ENCODE measurements around the gene INPP4A.

INPP4A gene

GRCh38 chr2:98461498-98462049, 16.9 kb downstream of the INPP4A start:
- no peak for DNase-seq

- no peak for DNase-seq
Observed at GRCh38 chr2:98463081-98463481, 18.4 kb downstream of the INPP4A start.

DNA sequence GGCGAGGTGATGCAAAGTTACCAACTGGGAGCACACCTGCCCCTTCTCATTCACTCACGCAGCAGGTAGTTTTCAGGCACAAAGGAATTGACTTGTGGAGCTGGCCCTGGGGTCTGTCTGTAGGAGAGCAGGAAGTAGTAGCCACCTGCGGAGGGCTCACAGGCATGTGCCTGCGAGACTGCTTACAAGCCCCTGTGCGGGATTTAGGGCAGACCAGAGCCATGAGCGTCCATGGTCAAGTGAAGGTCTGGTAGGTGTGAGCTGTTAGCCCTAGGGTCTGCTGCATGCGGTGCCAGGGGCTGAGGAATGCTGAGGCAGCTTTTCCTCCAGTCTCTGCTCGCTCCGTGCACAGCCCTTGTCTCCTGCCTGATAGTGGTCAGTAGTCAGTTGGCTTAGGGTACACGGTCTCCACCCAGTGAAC, 18.9 kb downstream of the INPP4A start:
- no peak for DNase-seq

DNA sequence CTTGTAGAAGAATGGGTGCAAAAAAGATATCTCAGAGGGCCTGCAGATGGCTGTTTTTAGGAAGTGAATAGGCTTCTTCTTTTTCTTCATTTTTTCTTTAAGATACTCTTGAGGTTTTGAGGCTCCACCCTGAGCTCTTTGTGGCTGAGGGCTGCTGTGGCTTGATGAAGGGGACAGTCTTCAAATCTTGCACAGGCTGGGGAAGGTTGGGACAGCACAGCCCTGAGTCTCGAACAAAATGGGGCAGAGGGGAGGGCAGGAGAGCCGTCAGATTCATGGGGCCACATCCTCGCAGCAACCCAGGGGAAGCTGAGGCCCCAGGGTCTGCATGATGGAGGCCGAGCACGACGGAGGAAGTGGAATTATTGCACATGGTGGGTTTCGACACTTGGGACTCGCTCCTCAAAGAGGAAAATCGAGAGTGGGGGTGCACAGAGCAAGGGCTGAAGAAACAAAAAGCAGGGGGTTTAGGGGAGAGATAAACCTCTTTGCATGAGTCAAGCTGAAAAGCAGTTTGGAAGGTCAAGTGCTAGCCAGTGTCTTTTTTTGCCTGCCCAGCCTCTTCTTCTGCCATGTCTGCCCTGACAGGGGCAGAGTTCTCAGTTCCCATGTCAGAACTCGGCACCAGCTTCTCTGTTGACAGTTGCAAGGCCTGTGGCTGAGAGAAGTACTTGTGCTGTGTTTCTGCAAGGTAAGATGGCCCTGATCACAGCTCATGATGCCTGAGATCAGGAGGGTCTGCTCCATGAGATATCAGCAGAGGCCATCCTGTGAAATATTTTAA, 19.5 kb downstream of the INPP4A start:
- no peak for DNase-seq

- DNase-seq = no peak
Observed at GRCh38 chr2:98464772-98465310, 20.2 kb downstream of the INPP4A start.

DNA sequence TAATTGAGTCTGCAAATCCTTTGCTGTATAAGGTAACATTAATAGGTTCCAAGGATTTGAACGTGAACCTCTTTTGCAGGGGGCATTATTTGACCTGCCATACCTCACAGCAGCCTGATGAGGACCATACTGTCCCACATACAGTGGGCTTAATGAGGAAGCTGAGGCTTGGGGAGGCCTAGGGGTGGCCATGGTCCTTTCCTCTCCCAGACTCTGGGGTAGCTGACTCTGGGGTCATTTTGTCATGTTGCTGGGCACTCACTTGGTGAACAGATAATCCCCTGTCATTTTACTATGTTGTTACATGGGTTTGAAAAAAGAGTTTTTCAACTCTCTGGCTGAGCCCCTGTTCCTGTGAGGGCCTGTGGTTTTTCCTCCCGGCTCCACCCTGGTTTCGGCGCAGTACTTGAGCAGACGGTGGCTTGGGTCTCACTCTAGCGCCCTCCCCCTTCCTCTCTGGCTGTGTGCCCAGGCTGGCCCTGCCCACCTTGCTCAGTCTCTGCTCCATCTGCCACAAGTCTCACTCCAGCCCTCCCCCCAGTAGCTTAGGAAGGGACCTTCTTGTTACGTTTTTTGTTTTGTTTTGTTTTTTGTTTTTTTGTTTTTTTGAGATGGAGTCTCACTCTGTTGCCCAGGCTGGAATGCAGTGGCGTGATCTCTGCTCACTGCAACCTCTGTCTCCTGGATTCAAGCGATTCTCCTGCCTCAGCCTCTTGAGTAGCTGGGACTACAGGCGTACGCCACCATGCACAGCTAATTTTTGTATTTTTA, 21.0 kb downstream of the INPP4A start:
- peak; percentile 60 for DNase-seq

- no peak for DNase-seq
Observed at GRCh38 chr2:98467082-98467536, 22.5 kb downstream of the INPP4A start.

- no peak for DNase-seq
Observed at GRCh38 chr2:98467652-98468051, 23.0 kb downstream of the INPP4A start.

DNA sequence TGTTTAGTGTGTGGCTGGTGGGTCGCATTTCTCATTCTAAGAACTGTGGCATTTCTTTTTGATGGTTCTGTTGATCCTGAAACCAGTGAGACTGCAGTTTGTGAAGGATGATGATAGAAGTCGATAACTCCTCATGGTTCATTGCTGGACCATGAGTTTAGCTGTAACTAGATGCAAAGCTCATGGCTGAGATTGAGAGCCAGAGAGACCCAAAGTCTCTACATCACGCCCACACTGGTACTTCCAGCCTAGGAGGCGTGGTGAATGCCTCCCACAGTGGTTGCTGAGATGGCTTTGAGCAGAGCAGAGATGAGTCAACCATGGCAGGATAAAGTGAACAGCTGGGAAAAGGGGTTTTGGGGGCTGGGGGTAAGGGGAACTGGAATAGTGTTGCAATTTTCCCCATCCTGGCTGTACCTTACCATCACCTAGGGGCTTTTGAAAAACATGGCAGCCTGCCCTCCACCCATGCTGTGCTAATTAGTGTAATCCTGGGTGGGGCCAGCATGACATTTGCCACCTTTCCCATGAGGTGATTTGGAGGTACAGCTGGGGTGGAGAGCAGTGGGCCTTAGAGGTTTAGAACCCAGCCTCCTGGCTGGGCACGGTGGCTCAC, 24.1 kb downstream of the INPP4A start:
- peak; percentile 52 for DNase-seq

GRCh38 chr2:98469862-98470544, 25.3 kb downstream of the INPP4A start:
- no peak for DNase-seq

GRCh38 chr2:98470851-98471255, 26.2 kb downstream of the INPP4A start:
- DNase-seq = no peak

DNA sequence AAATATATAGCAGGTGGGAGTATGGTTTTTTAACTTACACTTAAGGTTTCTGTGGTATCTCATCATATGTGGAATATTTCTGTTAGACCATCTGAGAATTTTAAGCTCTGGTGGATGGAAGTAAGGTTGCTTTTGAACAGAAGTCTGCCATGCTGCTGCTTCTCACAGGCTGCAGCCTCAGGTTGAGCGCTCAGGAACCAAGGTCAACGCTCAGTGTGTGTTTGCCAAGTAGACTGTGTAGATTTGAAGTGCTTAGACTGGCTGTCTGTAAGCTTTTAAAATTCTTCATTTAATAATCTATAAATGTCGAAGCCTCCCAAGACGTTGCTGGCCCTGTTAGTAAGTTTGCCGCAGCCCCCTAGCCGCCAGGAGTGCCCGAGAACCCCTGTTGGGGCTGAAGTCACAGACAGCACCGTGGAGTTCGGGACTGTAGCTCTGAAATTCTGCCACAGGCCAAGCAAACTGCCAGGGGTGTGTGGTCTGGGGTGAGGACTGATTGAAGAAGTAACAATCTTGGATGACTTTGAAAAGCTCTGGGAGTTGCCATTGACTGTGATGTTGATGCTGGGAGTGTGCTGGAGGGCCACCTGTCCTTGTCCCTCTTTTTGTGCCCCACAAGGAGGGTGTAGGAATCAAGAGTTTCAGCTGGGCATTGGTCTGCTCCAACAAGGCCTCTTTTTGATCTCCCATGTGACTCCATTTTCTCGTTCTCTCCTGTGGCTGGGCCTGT, 26.9 kb downstream of the INPP4A start:
- no peak for DNase-seq

- no peak for DNase-seq
Observed at GRCh38 chr2:98472132-98472650, 27.5 kb downstream of the INPP4A start.

DNA sequence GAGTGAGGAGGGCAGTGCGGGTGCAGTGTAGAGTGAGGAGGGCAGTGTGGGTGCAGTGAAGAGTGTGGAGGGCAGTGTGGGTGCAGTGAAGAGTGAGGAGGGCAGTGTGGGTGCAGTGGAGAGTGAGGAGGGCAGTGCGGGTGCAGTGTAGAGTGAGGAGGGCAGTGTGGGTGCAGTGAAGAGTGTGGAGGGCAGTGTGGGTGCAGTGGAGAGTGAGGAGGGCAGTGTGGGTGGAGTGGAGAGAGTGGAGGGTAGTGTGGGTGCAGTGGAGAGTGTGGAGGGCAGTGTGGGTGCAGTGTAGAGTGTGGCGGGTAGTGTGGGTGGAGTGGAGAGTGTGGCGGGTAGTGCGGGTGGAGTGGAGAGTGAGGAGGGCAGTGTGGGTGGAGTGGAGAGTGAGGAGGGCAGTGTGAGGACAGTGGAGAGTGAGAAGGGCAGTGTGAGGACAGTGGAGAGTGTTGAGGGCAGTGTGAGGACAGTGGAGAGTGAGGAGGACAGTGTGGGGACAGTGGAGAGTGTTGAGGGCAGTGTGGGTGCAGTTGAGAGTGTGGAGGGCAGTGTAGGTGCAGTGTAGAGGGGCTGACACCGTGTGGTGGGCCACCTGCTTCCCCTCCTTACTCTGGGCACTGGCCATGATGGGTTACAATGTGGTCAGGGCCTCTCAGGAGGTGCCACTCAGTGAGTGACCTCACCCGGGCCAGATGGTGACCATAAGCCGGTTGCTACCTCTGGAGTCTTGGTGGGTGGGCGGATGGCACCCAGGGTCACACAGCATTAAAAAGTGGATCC, 28.5 kb downstream of the INPP4A start:
- DNase-seq = no peak

DNA sequence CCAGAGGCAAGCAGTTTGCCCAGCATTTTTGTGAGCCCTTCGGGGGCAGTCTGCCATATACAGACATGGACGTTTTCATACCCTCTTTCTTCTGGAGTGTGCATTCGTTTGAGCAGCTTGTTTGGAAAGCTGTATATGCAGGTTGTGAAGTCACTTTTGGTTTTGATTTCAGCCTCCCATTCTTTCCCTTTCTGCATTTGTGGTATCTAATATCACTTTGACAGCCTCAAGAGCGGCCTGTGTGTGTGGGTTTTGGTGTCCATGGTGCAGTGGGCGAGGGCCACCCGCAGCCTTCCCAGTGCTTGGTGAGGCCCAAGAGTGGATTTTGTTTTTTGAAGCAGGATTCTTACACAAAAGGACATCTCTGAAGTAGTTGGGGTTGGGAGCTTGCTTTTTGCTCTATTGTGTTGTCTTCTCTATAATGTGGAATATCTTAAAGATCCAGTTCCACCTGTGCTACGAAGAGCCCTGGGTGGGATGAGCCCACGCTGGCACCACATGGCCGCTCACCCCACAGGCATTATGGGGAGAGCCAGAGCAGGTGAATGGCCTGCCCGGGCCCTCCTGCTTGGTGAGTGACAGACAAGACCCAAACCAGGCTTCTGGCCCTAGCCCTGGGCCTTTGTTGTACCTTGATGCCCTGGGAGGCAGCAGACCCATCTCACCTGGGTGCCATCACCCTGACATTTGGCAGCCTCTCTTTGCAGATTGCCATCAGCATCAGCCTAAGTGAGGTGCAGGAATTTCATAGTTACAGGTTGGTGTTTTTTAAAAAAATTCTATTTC, 29.5 kb downstream of the INPP4A start:
- no peak for DNase-seq

GRCh38 chr2:98474979-98475632, 30.4 kb downstream of the INPP4A start:
- DNase-seq = no peak

- no peak for DNase-seq
Observed at GRCh38 chr2:98476192-98476868, 31.7 kb downstream of the INPP4A start.

DNA sequence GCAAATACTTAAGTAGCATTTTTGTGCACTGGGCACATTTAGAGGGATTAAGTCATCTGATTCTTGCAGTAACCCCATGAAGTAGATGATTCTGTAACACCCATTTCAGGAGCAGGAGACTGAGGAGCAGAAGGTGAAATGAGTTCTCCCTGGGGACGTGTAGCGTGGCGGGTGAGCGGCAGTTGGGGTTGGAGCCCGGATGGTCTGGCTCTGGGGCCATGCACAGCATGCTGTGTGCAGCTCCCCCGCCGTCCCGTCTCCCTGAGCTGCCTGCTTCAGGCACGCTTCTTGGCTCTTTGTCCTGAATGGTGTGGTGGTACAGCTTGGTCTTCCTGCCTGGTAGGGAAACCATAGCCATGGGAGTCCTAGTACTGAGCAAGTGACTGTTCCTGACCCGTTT, 32.4 kb downstream of the INPP4A start:
- no peak for DNase-seq

DNA sequence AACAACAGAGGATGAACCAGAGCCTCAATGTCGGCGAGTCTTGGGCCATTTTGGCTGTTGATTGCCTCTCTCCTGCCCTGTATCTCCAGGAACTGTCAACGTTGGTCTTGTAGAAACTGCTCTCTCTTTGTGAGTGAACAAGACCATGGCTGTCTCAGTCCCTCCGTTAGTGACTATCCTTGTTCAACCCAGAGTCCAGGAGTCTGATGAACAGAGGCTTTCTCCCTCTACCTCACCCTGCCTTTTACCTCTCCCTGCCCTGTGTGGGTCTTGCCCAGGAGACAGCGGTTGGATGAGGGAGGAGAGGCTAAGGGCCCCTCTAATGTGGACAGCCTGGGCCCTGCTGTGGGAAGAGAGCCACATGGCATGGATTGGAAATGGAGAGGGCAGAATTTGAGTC, 32.8 kb downstream of the INPP4A start:
- no peak for DNase-seq

Measured in stimulated activated CD4-positive, alpha-beta T cell treated with anti-CD3 and anti-CD28 coated beads, Interleukin-4, amount 100 ng/mL, for 1 hour (primary cell).